Bronchial epithelial cell (primary cell): ENCODE results near the gene ADSS1. TPM values are rescaled to one million over a fixed set of nuclear protein-coding genes. Genes with fewer than 3 reads are reported as not detected.
A peak's percentile ranks its signal among the peaks of the same experiment; 100 is the strongest.

Source experiments
- DNase-seq: peaks from one replicate; pipeline ENCODE4 v3.0.0-alpha.2; 2010; ENCODE audit warnings: low read depth
- FAIRE-seq: peaks from 2 replicates; lab custom pipeline; 2011; peaks lifted over from hg19 to GRCh38; lab: Jason Lieb, UNC
- H3K27me3 ChIP-seq: 2 replicates; pipeline ENCODE4 v1.5.1; 2011; ENCODE audit warnings: low read length; ENCODE audit not compliant: control insufficient read depth, insufficient read depth
- H3K36me3 ChIP-seq: 2 replicates; pipeline ENCODE4 v1.5.1; 2011; ENCODE audit warnings: low read length; ENCODE audit not compliant: control insufficient read depth, insufficient read depth
- H3K4me3 ChIP-seq: 2 replicates; pipeline ENCODE4 v1.5.1; 2011; ENCODE audit warnings: mild to moderate bottlenecking, low read depth, low read length, control low read depth
- total RNA-seq: library from RNA; depleted of rRNA; stranded (reverse); fragments of >200 nt; gene quantifications from 2 replicates; pipeline ENCODE4 v1.2.1, GENCODE V29; 2014
- TF ChIP-seq, protein P1 (sequence below): IDR thresholded peaks from 2 replicates; pipeline ENCODE4 v1.5.1; 2011; ENCODE audit warnings: mild to moderate bottlenecking, moderate library complexity, low read length, control low read depth, inconsistent platforms; ENCODE audit not compliant: insufficient read depth, severe bottlenecking

ADSS1 gene
- total RNA-seq, 1 donor from 2014 or later: 18.2 TPM

DNA sequence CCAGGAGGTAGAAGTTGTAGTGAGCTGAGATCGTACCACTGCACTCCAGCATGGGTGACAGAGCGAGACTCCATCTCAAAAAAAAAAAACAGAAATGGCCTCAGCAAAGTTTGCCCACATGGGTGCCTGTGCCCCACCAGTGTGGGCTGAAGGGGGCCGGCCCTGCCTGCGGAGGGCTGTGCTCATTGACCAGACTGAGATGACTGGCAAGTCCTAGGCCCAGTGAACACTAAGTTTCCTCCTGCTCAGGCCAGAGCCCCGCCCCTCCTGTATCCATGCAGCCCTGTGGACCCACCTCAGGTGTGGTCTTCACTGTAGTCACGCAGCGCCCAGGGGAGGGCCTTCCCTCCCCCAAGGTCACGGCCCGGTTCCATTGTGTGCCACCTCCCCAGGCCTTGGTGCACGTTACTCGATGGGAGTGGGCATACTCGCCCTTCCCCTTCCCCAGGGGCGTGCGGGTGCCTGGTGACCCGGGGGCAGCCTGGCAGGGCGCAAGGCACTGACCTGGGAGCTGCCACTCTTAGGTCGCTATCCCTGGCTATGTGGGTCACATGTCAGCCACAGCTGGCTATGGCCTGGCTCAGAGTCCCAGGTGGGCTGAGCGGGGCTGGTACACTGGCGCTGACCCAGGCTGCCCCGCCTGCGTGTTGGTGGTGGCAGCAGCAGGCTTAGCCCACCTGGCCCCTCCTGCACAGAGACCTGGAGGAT, 18.5 kb upstream of the ADSS1 start:
- TF ChIP-seq, protein P1, sequence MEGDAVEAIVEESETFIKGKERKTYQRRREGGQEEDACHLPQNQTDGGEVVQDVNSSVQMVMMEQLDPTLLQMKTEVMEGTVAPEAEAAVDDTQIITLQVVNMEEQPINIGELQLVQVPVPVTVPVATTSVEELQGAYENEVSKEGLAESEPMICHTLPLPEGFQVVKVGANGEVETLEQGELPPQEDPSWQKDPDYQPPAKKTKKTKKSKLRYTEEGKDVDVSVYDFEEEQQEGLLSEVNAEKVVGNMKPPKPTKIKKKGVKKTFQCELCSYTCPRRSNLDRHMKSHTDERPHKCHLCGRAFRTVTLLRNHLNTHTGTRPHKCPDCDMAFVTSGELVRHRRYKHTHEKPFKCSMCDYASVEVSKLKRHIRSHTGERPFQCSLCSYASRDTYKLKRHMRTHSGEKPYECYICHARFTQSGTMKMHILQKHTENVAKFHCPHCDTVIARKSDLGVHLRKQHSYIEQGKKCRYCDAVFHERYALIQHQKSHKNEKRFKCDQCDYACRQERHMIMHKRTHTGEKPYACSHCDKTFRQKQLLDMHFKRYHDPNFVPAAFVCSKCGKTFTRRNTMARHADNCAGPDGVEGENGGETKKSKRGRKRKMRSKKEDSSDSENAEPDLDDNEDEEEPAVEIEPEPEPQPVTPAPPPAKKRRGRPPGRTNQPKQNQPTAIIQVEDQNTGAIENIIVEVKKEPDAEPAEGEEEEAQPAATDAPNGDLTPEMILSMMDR: no peak
- H3K27me3 ChIP-seq: no peaks in the 10 kb centered on the region
- peaks cover 33% of the 10 kb centered on the region for H3K36me3 ChIP-seq
- no peak for FAIRE-seq
- no peak overlapping the region for H3K4me3 ChIP-seq
- DNase-seq: no peak

DNA sequence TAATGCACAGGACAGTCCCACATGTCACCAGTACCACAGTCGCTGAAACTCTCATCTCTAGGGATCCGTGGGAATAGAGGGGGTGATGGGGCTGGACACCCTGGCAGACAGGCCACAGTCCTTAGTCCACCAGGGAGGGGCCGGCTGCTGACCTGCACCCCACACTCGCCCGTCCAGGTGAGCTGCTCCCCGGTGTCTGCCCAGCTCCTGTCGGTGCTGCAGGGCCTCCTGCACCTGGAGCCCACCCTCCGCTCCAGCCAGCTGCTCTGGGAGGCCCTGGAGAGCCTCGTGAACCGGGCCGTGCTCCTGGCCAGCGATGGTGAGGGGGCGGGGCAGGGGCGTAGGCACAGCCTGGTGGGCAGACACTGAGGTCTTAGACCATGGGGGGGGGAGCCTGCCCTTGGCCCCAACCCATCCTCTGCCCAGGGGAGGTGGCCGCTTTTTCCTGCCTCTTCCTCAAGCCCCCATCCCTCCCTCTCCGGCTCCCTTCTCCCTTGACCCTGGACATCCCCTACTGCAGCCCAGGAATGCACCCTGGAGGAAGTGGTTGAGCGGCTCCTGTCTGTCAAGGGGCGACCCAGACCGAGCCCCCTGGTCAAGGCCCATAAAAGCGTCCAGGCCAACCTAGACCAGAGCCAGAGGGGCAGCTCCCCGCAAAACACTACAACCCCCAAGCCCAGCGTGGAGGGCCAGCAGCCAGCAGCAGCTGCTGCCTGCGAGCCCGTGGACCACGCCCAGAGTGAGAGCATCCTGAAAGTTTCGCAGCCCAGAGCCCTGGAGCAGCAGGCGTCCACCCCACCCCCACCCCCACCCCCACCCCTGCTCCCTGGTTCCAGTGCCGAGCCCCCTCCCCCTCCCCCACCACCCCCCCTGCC, 17.1 kb upstream of the ADSS1 start:
- TF ChIP-seq, protein P1: no peak
- Histone ChIP-seq H3K36me3 (peaks cover 38% of the 10 kb centered on the region), H3K27me3 (no peaks in the 10 kb centered on the region), H3K4me3 (no peak overlapping the region)
- no peak for DNase-seq
- FAIRE-seq: no peak

DNA sequence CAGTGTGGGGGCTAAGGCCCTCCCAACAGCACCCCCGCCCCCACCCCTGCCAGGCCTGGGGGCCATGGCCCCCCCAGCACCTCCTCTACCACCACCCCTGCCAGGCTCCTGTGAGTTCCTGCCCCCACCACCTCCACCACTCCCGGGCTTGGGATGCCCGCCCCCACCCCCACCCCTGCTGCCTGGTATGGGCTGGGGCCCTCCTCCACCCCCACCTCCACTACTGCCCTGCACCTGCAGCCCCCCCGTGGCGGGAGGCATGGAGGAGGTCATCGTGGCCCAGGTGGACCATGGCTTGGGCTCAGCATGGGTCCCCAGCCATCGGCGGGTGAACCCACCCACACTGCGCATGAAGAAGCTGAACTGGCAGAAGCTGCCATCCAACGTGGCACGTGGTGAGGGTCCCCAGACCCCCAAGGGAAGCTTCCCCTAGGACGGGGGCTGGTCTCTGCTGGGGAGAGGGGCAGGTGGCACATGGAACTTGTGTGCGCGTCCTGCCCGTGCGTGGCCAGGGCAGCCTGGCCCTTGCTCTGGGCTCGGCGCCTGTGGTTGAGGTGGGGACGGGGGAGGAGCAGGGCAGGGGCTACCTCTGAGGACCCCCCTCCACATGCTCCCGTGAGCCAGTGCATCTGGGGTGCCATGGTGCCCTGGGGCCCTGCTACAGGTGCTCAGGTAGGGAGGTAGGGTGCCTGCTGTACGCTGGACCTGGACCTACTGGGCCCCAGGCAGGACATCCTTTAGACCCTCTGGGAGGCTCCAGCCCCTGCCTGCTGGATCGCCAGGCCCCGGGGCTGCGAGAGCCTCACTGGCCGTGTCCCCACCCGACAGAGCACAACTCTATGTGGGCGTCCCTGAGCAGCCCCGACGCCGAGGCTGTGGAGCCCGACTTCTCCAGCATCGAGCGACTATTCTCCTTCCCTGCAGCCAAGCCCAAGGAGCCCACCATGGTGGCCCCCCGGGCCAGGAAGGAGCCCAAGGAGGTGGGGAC, 16.1 kb upstream of the ADSS1 start:
- H3K36me3 ChIP-seq: peaks cover 43% of the 10 kb centered on the region
- DNase-seq (no peak), FAIRE-seq (no peak)

DNA sequence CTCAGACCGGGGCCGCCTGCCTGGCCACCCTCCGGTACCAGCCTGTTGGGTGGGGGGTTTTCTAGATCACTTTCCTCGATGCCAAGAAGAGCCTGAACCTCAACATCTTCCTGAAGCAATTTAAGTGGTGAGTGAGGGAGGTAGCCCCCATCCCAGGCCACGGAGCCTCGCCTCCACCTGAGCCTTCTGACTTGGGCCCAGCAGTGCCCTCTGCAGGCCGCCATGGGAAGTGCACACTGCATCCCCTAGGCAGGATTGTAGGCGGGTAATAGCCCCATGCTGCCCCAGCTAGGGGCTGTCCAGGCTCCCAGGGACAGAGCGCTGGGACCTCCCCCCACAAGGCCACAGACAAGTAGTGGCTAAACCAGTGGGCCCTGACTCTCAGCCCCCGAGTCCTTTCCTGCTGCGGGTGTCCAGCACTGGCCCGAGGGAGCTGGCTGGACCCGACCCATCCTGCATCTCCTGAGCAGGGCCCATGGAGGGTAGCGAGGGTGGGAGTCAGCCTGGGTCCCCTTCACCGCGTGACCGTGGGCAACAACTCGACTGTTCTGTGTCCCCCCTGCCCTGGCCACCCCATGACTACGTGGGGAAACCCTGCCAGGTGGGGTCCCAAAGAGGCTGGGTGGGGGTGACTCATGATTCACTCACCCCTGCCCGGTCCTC, 15.3 kb upstream of the ADSS1 start:
- Histone ChIP-seq H3K4me3 (no peak overlapping the region), H3K27me3 (no peaks in the 10 kb centered on the region), H3K36me3 (peaks cover 39% of the 10 kb centered on the region)
- no peak for FAIRE-seq
- TF ChIP-seq, protein P1: peak; percentile 98
- no peak for DNase-seq

More for the DNA sequence above, 16.1 kb upstream of the ADSS1 start:
- TF ChIP-seq, protein P1: no peak
- H3K4me3 ChIP-seq: no peak overlapping the region
- no peaks in the 10 kb centered on the region for H3K27me3 ChIP-seq
